Breast epithelium (tissue), 4 donors: ENCODE results near the gene PPP1R36. TPM values are rescaled to one million over a fixed set of nuclear protein-coding genes. Genes with fewer than 3 reads are reported as not detected.
A peak's percentile ranks its signal among the peaks of the same experiment; 100 is the strongest.
"Not testable (repeated sequence)": the region's sequence is repeated elsewhere in the genome, so short reads cannot be mapped to it uniquely, and the experiment has no call there.

ENCODE experiments used
- DNase-seq, 2 donors: peaks; one replicate each; pipeline ENCODE4 v3.0.0-alpha.2; 2019; ENCODE audit warnings: low spot score in 2 of 2
- H3K27ac ChIP-seq, 2 donors: fragments of 200-600 bp; sonication (generic) in 1 of 2; one replicate each; pipeline ENCODE4 v1.5.1; 2016 to 2019; ENCODE audit warnings: mild to moderate bottlenecking in 1 of 2
- H3K27me3 ChIP-seq, 2 donors: fragments of 200-600 bp; sonication (generic) in 1 of 2; one replicate each; pipeline versions ENCODE4 v1.5.1 to v1.6.0; 2017 to 2019; ENCODE audit warnings: control low read depth in 1 of 2, mild to moderate bottlenecking in 1 of 2
- H3K36me3 ChIP-seq: fragments of 200-600 bp; one replicate; pipeline ENCODE4 v1.5.1; 2019
- H3K4me1 ChIP-seq, 2 donors: fragments of 200-600 bp; sonication (generic); one replicate each; pipeline ENCODE4 v1.5.1; 2016 to 2019; ENCODE audit warnings: control low read depth in 1 of 2
- H3K4me3 ChIP-seq, 3 donors: fragments of 200-600 bp; sonication (generic); 1 replicate in 2 of 3; 2 replicates in 1 of 3; pipeline ENCODE4 v1.5.1; 2016 to 2019; ENCODE audit warnings: mild to moderate bottlenecking in 3 of 3, moderate library complexity in 2 of 3
- H3K9me3 ChIP-seq, 2 donors: fragments of 200-600 bp; sonication (generic) in 1 of 2; one replicate each; pipeline ENCODE4 v1.5.1; 2016 to 2019; ENCODE audit warnings: control low read depth in 1 of 2
- POLR2A ChIP-seq: fragments of 450-650 bp; IDR thresholded peaks from one replicate; pipeline ENCODE4 v1.6.1; 2016; ENCODE audit warnings: antibody characterized with exemption, mild to moderate bottlenecking, moderate library complexity
- POLR2AphosphoS5 ChIP-seq, 3 donors: sonication (generic); formaldehyde crosslinking; IDR thresholded peaks; one replicate each; pipeline ENCODE4 v1.6.1; 2017; ENCODE audit warnings: antibody characterized with exemption in 3 of 3
- intact Hi-C: fragments of 100-400 bp; cut with DNase I; formaldehyde crosslinking; loops from one replicate; pipeline ENCODE4 v1.15.1; 2023; ENCODE audit warnings: low total_unique reads
- total RNA-seq, 3 donors: library from RNA; depleted of rRNA; stranded (reverse); fragments of >200 nt; gene quantifications; one replicate each; pipeline ENCODE4 v1.1.0, GENCODE V29; 2016
- TF ChIP-seq, protein P1 (sequence below), 3 donors: fragments of 450-650 bp; IDR thresholded peaks; one replicate each; pipeline ENCODE4 v1.5.1; 2016 to 2017; ENCODE audit warnings: antibody characterized with exemption in 3 of 3, mild to moderate bottlenecking in 3 of 3, moderate library complexity in 3 of 3

PPP1R36 gene
- total RNA-seq, 3 donors from 2014 or later = 2.3 to 6.4 (median 3.4) TPM

DNA sequence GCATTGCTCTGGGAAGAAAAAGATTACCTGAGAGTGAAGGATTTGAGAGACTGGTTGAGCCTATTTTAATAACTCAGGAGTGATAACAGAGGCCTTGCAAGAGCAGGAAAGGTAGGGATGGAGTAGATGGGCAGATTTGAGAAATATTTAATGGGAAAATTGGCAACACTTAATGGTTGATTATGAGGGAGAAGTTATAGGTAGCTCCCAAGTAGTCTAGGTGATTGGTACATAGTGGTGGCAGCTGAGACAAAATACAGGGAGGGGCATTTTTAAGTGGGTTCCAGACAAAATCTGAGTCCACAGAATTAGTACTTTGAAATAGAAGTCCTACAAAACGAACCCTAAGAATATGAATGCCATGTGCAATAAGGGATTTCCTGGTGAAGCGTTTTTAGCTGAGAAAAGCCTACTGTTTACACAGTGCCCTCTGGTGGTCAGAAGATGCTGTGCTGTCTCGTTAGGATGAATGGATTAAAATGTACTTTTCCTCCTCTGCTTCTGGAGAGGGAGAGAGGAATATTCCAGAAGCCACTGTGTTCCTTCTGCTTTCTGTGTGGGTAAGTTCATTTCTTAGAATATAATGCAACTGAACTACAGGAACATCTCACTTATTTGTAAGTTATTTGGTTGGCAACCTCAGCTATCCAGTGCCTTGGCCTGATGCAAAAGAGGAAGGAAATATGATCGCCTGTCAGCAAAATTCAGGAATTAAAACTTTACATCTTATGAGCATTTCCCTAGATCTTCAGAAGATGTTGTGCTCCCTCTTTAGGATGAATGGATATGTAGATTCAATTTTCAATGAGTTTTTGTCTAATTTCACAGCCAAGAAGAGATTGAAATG, 38.7 kb upstream of the PPP1R36 start:
- peak; percentile 59 for DNase-seq
- Histone ChIP-seq H3K27ac (peak overlapping the region; percentile 6), H3K36me3 (no peaks in the 10 kb centered on the region), H3K4me3 (no peak overlapping the region), H3K27me3 (no peaks in the 10 kb centered on the region), H3K9me3 (no peaks in the 10 kb centered on the region), H3K4me1 (peaks cover 0 to 15% of the 10 kb centered on the region in 2 donors)
- intact Hi-C loops = no loop called here
- no peak for TF ChIP-seq POLR2A
- TF ChIP-seq POLR2AphosphoS5 (IDR thresholded peaks at IDR 0.05) = no peak
- TF ChIP-seq, protein P1, sequence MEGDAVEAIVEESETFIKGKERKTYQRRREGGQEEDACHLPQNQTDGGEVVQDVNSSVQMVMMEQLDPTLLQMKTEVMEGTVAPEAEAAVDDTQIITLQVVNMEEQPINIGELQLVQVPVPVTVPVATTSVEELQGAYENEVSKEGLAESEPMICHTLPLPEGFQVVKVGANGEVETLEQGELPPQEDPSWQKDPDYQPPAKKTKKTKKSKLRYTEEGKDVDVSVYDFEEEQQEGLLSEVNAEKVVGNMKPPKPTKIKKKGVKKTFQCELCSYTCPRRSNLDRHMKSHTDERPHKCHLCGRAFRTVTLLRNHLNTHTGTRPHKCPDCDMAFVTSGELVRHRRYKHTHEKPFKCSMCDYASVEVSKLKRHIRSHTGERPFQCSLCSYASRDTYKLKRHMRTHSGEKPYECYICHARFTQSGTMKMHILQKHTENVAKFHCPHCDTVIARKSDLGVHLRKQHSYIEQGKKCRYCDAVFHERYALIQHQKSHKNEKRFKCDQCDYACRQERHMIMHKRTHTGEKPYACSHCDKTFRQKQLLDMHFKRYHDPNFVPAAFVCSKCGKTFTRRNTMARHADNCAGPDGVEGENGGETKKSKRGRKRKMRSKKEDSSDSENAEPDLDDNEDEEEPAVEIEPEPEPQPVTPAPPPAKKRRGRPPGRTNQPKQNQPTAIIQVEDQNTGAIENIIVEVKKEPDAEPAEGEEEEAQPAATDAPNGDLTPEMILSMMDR (IDR thresholded peaks at IDR 0.05) = peak; percentile 63 to 82 (median 73)

DNA sequence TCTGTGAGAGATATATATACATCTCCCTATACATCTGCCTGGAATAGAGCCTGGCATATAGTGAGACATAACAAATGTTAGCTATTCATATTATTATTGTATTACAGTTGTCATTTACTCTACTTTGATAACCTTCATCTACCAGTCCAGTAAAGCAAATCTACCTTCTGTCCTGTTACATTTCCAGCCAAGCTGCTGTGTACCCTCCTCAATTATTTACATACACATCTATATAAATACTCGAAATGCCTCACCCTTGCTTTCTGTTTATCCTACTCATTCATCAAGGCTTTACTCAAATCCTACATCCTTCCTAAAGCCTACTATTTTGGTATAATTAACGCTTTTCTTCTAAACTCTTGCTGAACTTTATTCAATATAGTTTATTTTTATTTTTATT, 36.5 kb upstream of the PPP1R36 start:
- Histone ChIP-seq H3K27me3 (no peaks in the 10 kb centered on the region), H3K9me3 (no peaks in the 10 kb centered on the region), H3K4me1 (peaks cover 0 to 8% of the 10 kb centered on the region in 2 donors), H3K36me3 (no peaks in the 10 kb centered on the region), H3K4me3 (no peak overlapping the region), H3K27ac (no peak overlapping the region)
- TF ChIP-seq POLR2AphosphoS5 (IDR thresholded peaks at IDR 0.05) (no peak), POLR2A (no peak)
- TF ChIP-seq, protein P1 (IDR thresholded peaks at IDR 0.05) = no peak
- DNase-seq = no peak
- intact Hi-C loops = no loop called here

DNA sequence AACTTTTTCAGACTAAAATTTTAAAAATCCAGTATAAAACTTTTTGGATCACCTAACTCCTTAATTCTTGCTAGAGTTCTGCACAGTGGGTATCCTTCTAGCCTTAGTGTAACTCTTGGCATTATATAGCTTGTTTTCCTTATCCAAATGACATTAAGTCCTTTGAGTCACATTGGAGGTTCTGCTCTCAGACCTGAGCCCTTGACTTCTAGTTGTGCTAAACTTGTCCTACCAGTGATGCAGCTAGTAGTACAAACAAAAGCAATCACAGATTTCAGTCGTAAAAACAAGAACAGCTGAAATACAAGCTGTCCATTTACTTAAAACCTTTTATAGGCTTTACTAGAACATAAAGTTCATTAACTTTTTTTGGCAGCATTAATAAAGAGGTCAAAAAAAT, 34.7 kb upstream of the PPP1R36 start:
- intact Hi-C loops = no loop called here
- Histone ChIP-seq H3K36me3 (no peaks in the 10 kb centered on the region), H3K27me3 (no peaks in the 10 kb centered on the region), H3K4me3 (no peak overlapping the region), H3K9me3 (no peaks in the 10 kb centered on the region), H3K4me1 (peaks cover 0 to 8% of the 10 kb centered on the region in 2 donors), H3K27ac (peak overlapping the region in 1 of 2 donors; percentile 20)
- TF ChIP-seq, protein P1 (IDR thresholded peaks at IDR 0.05) = no peak
- TF ChIP-seq POLR2AphosphoS5 (IDR thresholded peaks at IDR 0.05) = no peak
- TF ChIP-seq POLR2A = no peak
- no peak for DNase-seq

DNA sequence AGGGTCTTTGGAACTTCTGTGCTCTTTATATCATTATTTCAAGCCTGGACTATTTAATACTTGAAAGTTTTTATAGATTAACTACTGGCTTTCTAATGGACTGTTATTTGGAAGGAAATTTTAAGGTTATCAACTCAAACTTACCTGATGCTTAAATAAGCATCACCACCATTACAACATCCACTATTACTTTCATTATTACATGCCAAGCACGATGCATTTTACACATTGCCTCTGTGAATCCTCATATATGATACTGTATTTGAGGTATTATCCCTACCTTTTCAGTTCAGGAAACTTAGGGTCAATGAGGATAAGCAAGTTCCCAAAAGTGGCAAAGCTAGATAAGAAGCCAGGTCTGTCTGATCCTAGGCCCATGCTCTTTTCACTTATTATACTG, 32.8 kb upstream of the PPP1R36 start:
- no peak for TF ChIP-seq POLR2A
- TF ChIP-seq, protein P1 (IDR thresholded peaks at IDR 0.05) = no peak
- no peak for TF ChIP-seq POLR2AphosphoS5 (IDR thresholded peaks at IDR 0.05)
- Histone ChIP-seq H3K4me3 (no peak overlapping the region), H3K36me3 (no peaks in the 10 kb centered on the region), H3K27me3 (no peaks in the 10 kb centered on the region), H3K9me3 (no peaks in the 10 kb centered on the region), H3K27ac (no peak overlapping the region), H3K4me1 (peaks cover 0 to 8% of the 10 kb centered on the region in 2 donors)
- intact Hi-C loops = no loop called here
- no peak for DNase-seq

DNA sequence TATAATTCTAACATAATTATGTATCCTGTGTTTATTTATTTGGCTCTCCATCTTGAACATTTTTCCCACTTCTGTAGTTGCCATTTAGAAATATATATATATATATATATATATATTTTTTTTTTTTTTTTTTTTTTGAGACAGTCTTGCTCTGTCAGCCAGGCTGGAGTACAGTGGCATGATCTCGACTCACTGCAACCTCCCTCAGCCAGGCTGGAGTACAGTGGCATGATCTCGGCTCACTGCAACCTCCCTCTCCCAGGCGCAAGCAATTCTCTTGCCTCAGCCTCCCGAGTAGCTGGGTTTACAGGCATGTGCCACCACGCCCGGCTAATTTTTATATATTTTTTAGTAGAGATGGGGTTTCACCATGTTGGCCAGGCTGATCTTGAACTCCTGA, 32.1 kb upstream of the PPP1R36 start:
- H3K4me3 ChIP-seq, H3K27me3 ChIP-seq, H3K9me3 ChIP-seq, H3K36me3 ChIP-seq, DNase-seq, H3K4me1 ChIP-seq, intact Hi-C loops, H3K27ac ChIP-seq: not testable (repeated sequence)
